PC-3 (cell line): ENCODE measurements around the gene HHAT. TPM values are rescaled to one million over a fixed set of nuclear protein-coding genes. Genes with fewer than 3 reads are reported as not detected.

Experiments used
- ATAC-seq: fragments of 200-7000 bp; cut with Tn5 transposase; 2 replicates; pipeline ENCODE4 v1.9.1; 2020; ENCODE audit warnings: mild to moderate bottlenecking, moderate library complexity
- BruUV-seq: library from RNA; stranded (reverse); fragments of 400-500 nt; replicated peaks from 2 replicates; lab custom pipeline; 2021; lab: Mats Ljungman, UMichigan
- CTCF ChIA-PET: fragments of 300-600 bp; sonication (Branson Sonifier 250); formaldehyde crosslinking; loops from one replicate; lab custom pipeline; 2022; ENCODE audit warnings: antibody characterized with exemption; lab: Charles Lee
- POLR2A ChIA-PET: fragments of 300-600 bp; sonication (Branson Sonifier 250); formaldehyde crosslinking; loops from one replicate; lab custom pipeline; 2022; ENCODE audit warnings: antibody characterized with exemption; ENCODE audit not compliant: unreplicated experiment; lab: Charles Lee
- DNase-seq: peaks from one replicate; pipeline ENCODE4 v3.0.0-alpha.2; 2015
- H2AFZ ChIP-seq: fragments of 300-600 bp; sonication (generic); 2 replicates; pipeline ENCODE4 v1.6.0; 2016; ENCODE audit warnings: antibody characterized with exemption, low read length
- H3F3A ChIP-seq: fragments of 300-600 bp; sonication (generic); one replicate; pipeline ENCODE4 v1.6.0; 2017; ENCODE audit warnings: antibody characterized with exemption, low read length, control low read depth, mild to moderate bottlenecking; ENCODE audit not compliant: unreplicated experiment
- H3K27ac ChIP-seq: fragments of 300-600 bp; sonication (generic); 2 replicates; pipeline ENCODE4 v1.5.1; 2016; ENCODE audit warnings: mild to moderate bottlenecking, low read length
- H3K27me3 ChIP-seq: fragments of 300-600 bp; sonication (generic); 2 replicates; pipeline ENCODE4 v1.6.1; 2016; ENCODE audit warnings: low read length, mixed read lengths
- H3K36me3 ChIP-seq: fragments of 300-600 bp; sonication (generic); 2 replicates; pipeline ENCODE4 v1.6.1; 2016; ENCODE audit warnings: low read depth, mixed run types, low read length, mixed read lengths
- H3K4me1 ChIP-seq: fragments of 300-600 bp; sonication (generic); 2 replicates; pipeline ENCODE4 v1.5.1; 2016; ENCODE audit warnings: low read length; ENCODE audit not compliant: insufficient read depth
- H3K4me2 ChIP-seq: fragments of 300-600 bp; sonication (generic); 2 replicates; pipeline ENCODE4 v1.6.0; 2016; ENCODE audit warnings: low read length
- H3K4me3 ChIP-seq: fragments of 300-600 bp; sonication (generic); 2 replicates; pipeline ENCODE4 v1.5.1; 2016; ENCODE audit warnings: mild to moderate bottlenecking, low read length, mixed read lengths
- H3K79me2 ChIP-seq: fragments of 300-600 bp; sonication (generic); 2 replicates; pipeline ENCODE4 v1.6.1; 2017; ENCODE audit warnings: low read length, mixed read lengths
- H3K9ac ChIP-seq: fragments of 300-600 bp; sonication (generic); 2 replicates; pipeline ENCODE4 v1.6.0; 2016; ENCODE audit warnings: mild to moderate bottlenecking, low read length
- H3K9me2 ChIP-seq: fragments of 300-600 bp; sonication (generic); replicated peaks from 2 replicates; pipeline ENCODE4 v1.6.1; 2016; ENCODE audit warnings: mixed run types, low read length, mixed read lengths
- H3K9me3 ChIP-seq: fragments of 300-600 bp; sonication (generic); 2 replicates; pipeline ENCODE4 v1.6.1; 2016; ENCODE audit warnings: low read length, mixed read lengths
- H4K20me1 ChIP-seq: fragments of 300-600 bp; sonication (generic); 2 replicates; pipeline ENCODE4 v1.6.1; 2016; ENCODE audit warnings: low read length, mixed read lengths
- EZH2 ChIP-seq: fragments of 300-600 bp; sonication (generic); IDR thresholded peaks from one replicate; pipeline ENCODE4 v1.6.1; 2017; ENCODE audit warnings: antibody characterized with exemption, mild to moderate bottlenecking, low read length; ENCODE audit not compliant: unreplicated experiment
- EZH2phosphoT487 ChIP-seq: fragments of 300-600 bp; sonication (generic); IDR thresholded peaks from 2 replicates; pipeline ENCODE4 v1.6.1; 2018; ENCODE audit warnings: mild to moderate bottlenecking, antibody characterized with exemption, low read length, borderline replicate concordance
- intact Hi-C: fragments of 100-400 bp; cut with micrococcal nuclease; formaldehyde crosslinking; loops from 2 replicates; pipeline ENCODE4 v1.9.0; 2023
- total RNA-seq: library from RNA; depleted of rRNA; stranded (reverse); fragments of >200 nt; gene quantifications from 2 replicates; pipeline ENCODE4 v1.2.3, GENCODE V29; 2014
- TF ChIP-seq, protein P1 (sequence below): fragments of 300-600 bp; sonication (generic); conservative IDR thresholded peaks from 2 replicates; pipeline ENCODE4 v1.5.1; 2017; ENCODE audit warnings: antibody characterized with exemption, low read depth, mild to moderate bottlenecking, low read length

Gene HHAT
- total RNA-seq, 1 experiment from 2014 or later = 3.4 TPM

DNA sequence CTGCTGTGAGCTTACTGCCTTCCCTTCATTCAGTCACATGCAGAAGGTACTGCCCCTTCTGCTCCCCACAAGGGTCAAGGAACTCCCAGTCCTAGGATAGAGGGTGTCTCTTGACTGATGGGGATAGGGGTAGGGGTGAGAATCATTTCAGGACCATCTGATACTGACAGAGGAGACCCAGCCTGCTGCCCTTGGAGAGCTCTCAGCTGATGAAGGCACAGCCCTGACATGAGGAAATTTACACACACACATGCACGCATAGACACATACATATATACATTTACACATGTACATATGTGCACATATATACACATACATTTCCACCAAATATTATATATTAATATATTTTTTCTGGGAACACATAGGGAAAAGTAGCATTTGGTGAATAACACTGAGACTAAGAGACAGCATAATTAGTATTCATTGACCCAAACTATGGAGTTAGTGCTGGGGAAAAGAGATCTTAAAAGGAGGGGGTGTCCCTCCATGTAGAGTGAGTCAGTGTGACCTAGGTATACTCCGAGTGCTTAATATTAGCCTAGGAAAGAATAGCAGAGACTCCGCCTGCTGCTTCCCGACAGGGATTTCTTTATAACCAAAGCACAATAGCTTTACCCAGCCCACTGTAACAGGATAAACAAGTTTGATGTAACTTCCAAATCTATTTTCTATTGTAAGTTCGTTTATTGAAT is 27.6 kb upstream of the HHAT start:
- Histone ChIP-seq H3F3A (no peaks in the 10 kb centered on the region), H3K79me2 (no peaks in the 10 kb centered on the region), H3K4me2 (no peak overlapping the region), H3K9ac (no peak overlapping the region), H3K4me3 (no peak overlapping the region), H3K27me3 (peaks cover 8% of the 10 kb centered on the region; the same call in 1 of the 2 replicates), H3K4me1 (no peaks in the 10 kb centered on the region), H4K20me1 (no peaks in the 10 kb centered on the region), H2AFZ (no peak overlapping the region), H3K9me3 (no peaks in the 10 kb centered on the region), H3K9me2 (no peaks in the 10 kb centered on the region), H3K27ac (no peak overlapping the region), H3K36me3 (no peaks in the 10 kb centered on the region)
- ATAC-seq = no peak
- intact Hi-C loops = no loop called here
- no peak for DNase-seq
- POLR2A ChIA-PET = no interaction called here
- no peak for TF ChIP-seq EZH2phosphoT487
- TF ChIP-seq, protein P1, sequence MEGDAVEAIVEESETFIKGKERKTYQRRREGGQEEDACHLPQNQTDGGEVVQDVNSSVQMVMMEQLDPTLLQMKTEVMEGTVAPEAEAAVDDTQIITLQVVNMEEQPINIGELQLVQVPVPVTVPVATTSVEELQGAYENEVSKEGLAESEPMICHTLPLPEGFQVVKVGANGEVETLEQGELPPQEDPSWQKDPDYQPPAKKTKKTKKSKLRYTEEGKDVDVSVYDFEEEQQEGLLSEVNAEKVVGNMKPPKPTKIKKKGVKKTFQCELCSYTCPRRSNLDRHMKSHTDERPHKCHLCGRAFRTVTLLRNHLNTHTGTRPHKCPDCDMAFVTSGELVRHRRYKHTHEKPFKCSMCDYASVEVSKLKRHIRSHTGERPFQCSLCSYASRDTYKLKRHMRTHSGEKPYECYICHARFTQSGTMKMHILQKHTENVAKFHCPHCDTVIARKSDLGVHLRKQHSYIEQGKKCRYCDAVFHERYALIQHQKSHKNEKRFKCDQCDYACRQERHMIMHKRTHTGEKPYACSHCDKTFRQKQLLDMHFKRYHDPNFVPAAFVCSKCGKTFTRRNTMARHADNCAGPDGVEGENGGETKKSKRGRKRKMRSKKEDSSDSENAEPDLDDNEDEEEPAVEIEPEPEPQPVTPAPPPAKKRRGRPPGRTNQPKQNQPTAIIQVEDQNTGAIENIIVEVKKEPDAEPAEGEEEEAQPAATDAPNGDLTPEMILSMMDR = no peak
- no peak for TF ChIP-seq EZH2
- no TSS peak for BruUV-seq
- CTCF ChIA-PET = no interaction called here

DNA sequence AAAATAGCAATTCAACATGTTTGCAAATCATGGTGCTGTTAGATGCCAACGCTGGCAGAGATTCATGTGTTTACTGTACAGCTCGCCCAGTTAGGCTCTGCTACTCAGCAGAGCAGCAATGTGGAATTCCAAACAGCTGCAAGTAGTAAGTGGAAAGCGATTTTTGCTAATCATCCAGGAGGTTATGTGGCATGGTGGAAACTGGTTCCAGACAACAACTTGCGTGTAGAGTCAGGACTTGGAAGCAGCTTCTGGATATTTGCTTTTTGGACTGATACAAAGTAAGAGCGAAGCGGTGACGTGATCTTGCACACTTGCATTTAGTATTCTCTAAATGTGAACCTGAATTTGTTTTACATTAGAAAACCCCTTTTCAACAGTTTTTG is 27.1 kb upstream of the HHAT start:
- no peaks in the 10 kb centered on the region for H3K9me3 ChIP-seq
- no peaks in the 10 kb centered on the region for H3K36me3 ChIP-seq
- TF ChIP-seq, protein P1 = no peak
- TF ChIP-seq EZH2phosphoT487 (no peak), EZH2 (no peak)
- no peaks in the 10 kb centered on the region for H3F3A ChIP-seq
- H3K27ac ChIP-seq = no peak overlapping the region
- ATAC-seq (no peak), DNase-seq (no peak)
- H3K79me2 ChIP-seq = no peaks in the 10 kb centered on the region
- intact Hi-C loops = no loop called here
- no peaks in the 10 kb centered on the region for H4K20me1 ChIP-seq
- H3K27me3 ChIP-seq = peaks cover 8% of the 10 kb centered on the region; the same call in 1 of the 2 replicates
- no peak overlapping the region for H3K4me3 ChIP-seq
- H3K4me2 ChIP-seq = no peak overlapping the region
- H3K4me1 ChIP-seq = no peaks in the 10 kb centered on the region
- no peak overlapping the region for H2AFZ ChIP-seq
- no peak overlapping the region for H3K9ac ChIP-seq
- no peaks in the 10 kb centered on the region for H3K9me2 ChIP-seq
- ChIA-PET CTCF (interaction anchor here (0.8 kb wide), 1 partner anchor 10 kb away, joined by 6 read pairs; no protein-coding TSS in a partner anchor), POLR2A (no interaction called here)
- no TSS peak for BruUV-seq

DNA sequence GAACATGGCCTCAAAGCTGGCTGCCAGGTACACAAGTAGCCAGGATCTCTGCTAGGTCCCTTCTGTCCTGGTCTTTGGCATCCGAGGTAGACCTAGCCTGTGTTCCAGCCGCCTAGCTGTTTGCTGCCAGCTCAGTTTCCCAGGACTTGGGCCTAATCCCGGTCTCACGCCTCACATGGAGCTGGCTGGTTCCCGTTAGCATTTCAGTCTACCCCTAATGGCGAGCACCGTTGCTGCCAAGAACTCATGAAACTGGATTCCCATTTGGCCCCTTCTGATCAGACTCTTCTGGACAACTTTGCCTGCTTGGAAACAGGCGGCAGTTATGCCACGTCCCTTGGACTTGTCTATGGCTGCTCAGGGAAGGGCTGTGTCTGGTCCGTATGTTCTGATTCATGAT is 26.2 kb upstream of the HHAT start:
- Histone ChIP-seq H3K9me2 (no peaks in the 10 kb centered on the region), H3F3A (no peaks in the 10 kb centered on the region), H3K4me1 (no peaks in the 10 kb centered on the region), H4K20me1 (no peaks in the 10 kb centered on the region), H3K79me2 (no peaks in the 10 kb centered on the region), H3K4me3 (no peak overlapping the region), H3K9ac (no peak overlapping the region), H3K9me3 (no peaks in the 10 kb centered on the region), H3K27ac (no peak overlapping the region), H3K36me3 (no peaks in the 10 kb centered on the region), H3K27me3 (peaks cover 8% of the 10 kb centered on the region; the same call in 1 of the 2 replicates), H3K4me2 (no peak overlapping the region), H2AFZ (no peak overlapping the region)
- TF ChIP-seq EZH2phosphoT487 (no peak), EZH2 (no peak)
- TF ChIP-seq, protein P1 = no peak
- ChIA-PET POLR2A (no interaction called here), CTCF (interaction anchor here (0.8 kb wide), 1 partner anchor 9 kb away, joined by 6 read pairs; no protein-coding TSS in a partner anchor)
- BruUV-seq = no TSS peak
- ATAC-seq (no peak), DNase-seq (no peak)
- intact Hi-C loops = no loop called here
